PFSK-1 (cell line): ENCODE results near the gene HDAC4.

Experiments
- FOXP2 ChIP-seq: optimal IDR thresholded peaks from 2 replicates; pipeline ENCODE3; 2011; ENCODE audit warnings: borderline replicate concordance, control low read depth, inconsistent platforms; ENCODE audit not compliant: insufficient read depth; ENCODE audit errors: extremely low read length, extremely low read depth
- POLR2AphosphoS5 ChIP-seq: IDR thresholded peaks from 2 replicates; pipeline ENCODE4 v1.6.1; 2012; ENCODE audit warnings: low read depth, mild to moderate bottlenecking, control low read depth, low read length, moderate library complexity
- SIN3A ChIP-seq: IDR thresholded peaks from 2 replicates; pipeline ENCODE4 v1.6.1; 2012; ENCODE audit warnings: mild to moderate bottlenecking, low read length, moderate library complexity, borderline replicate concordance; ENCODE audit not compliant: insufficient read depth
- TAF1 ChIP-seq: IDR thresholded peaks from 2 replicates; pipeline ENCODE4 v1.6.1; 2012; ENCODE audit warnings: low read length, control low read depth, borderline replicate concordance; ENCODE audit not compliant: insufficient read depth
- TF ChIP-seq, protein P1 (sequence below), 2 experiments: IDR thresholded peaks; 2 replicates each; pipeline versions ENCODE4 v1.6.1 to v1.8.0; 2011 to 2012; ENCODE audit warnings: low read depth in 2 of 2, low read length in 2 of 2, control low read depth in 1 of 2, inconsistent platforms in 1 of 2, mild to moderate bottlenecking in 1 of 2, moderate library complexity in 1 of 2; ENCODE audit not compliant: insufficient read depth in 1 of 2

Gene HDAC4

DNA sequence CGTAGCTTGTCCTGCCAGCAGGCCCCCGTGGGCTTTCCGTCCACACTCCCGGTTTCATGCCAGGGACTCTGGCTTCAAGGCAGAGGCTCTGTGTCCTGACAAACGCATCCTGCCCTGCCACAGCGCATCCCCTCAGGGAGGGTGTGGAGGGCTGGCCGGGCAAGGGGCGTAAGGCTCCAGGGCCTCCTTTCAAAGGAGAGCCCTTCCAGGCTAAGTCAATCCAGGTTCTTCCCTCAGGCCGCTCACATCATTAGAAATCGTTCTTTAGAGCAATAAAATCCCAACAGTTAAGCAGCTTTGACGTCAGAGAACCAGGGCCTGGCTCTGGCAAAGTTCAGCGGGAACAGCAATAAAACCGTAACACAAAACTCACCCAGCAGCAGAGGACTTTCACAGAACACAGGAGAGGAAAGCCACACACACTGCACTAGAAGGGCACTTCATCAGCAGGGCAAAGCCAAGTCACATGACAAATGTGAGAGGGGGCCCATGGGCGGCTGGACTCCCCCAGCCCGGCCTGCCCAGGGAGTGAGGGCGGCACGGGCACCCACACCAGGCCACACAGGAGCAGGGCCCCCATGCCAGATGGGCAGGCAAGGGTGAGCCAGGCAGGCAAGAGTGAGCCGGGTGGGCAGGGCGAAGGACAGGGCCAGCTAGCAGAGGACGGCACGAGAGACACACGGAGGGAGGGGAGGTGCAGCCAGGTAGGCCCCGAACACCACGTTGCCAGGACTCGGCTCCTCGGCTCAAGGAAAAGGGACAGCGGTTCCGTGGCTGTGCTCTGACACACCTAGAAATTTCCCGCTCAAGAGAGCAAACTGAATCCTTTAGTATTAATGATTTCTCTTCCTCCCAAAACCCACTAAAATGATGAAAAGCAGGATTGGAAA is 52.0 kb downstream of the HDAC4 start:
- TF ChIP-seq TAF1 (no peak), FOXP2 (no peak), SIN3A (no peak), POLR2AphosphoS5 (no peak)
- TF ChIP-seq, protein P1, sequence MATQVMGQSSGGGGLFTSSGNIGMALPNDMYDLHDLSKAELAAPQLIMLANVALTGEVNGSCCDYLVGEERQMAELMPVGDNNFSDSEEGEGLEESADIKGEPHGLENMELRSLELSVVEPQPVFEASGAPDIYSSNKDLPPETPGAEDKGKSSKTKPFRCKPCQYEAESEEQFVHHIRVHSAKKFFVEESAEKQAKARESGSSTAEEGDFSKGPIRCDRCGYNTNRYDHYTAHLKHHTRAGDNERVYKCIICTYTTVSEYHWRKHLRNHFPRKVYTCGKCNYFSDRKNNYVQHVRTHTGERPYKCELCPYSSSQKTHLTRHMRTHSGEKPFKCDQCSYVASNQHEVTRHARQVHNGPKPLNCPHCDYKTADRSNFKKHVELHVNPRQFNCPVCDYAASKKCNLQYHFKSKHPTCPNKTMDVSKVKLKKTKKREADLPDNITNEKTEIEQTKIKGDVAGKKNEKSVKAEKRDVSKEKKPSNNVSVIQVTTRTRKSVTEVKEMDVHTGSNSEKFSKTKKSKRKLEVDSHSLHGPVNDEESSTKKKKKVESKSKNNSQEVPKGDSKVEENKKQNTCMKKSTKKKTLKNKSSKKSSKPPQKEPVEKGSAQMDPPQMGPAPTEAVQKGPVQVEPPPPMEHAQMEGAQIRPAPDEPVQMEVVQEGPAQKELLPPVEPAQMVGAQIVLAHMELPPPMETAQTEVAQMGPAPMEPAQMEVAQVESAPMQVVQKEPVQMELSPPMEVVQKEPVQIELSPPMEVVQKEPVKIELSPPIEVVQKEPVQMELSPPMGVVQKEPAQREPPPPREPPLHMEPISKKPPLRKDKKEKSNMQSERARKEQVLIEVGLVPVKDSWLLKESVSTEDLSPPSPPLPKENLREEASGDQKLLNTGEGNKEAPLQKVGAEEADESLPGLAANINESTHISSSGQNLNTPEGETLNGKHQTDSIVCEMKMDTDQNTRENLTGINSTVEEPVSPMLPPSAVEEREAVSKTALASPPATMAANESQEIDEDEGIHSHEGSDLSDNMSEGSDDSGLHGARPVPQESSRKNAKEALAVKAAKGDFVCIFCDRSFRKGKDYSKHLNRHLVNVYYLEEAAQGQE (IDR thresholded peaks at IDR 0.05; ENCODE audit: insufficient read depth in 1 of 2, low read depth in 2 of 2, low read length in 2 of 2), result no peak

DNA sequence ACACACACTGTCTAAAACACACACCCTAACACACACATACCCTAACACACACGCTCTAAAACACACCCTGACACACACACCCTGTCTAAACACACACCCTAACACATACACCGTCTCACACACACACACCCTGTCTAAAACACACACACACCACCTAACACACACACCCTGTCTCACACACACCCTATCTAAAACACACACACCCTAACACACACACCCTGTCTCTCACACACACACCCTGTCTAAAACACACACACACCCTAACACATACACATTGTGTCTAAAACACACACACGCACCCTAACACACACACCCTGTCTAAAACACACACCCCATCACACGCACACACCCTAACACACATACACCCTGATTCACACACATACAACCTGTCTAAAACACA is 54.1 kb downstream of the HDAC4 start:
- TF ChIP-seq POLR2AphosphoS5 (no peak), TAF1 (no peak), SIN3A (no peak), FOXP2 (no peak)

DNA sequence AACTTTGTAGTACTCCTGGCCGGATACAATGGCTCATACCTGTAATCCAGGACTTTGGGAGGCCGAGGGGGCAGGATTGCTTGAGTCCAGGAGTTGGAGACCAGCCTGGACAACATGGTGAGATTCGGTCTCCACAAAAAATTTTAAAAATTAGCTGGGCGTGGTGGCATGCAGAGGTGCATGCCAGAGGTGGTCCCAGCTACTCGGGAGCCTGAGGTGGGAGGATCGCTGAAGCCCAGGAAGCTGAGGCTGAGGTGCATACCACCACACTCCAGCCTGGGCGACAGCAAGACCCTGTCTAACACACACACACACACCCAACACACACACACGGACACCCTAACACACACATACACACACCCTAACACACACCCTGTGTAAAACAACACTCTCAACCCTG is 55.6 kb downstream of the HDAC4 start:
- TF ChIP-seq TAF1 (no peak), SIN3A (no peak), FOXP2 (no peak), POLR2AphosphoS5 (no peak)
- TF ChIP-seq, protein P1 (IDR thresholded peaks at IDR 0.05; ENCODE audit: insufficient read depth in 1 of 2, low read depth in 2 of 2, low read length in 2 of 2), result no peak

DNA sequence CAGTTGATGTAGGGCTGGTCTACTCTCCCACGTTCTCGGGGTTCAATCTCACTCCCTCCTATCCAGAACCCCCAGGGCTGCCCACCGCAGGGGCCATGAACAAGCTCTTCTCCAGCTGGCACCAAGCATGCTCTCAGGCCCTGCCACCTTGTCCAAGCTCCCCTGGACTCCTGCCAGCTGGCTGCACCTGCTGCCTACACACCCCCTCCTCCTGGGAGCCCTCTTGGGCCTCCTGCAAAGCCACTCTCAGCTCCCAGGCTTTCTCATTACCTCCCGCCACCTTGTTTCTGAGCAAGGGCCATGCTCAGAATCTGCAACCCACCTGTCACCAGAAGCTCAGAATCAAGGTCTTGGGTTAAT is 56.0 kb downstream of the HDAC4 start:
- no peak for TF ChIP-seq TAF1
- TF ChIP-seq, protein P1 (IDR thresholded peaks at IDR 0.05; ENCODE audit: insufficient read depth in 1 of 2, low read depth in 2 of 2, low read length in 2 of 2), result no peak
- no peak for TF ChIP-seq FOXP2
- TF ChIP-seq POLR2AphosphoS5, result no peak
- no peak for TF ChIP-seq SIN3A

DNA sequence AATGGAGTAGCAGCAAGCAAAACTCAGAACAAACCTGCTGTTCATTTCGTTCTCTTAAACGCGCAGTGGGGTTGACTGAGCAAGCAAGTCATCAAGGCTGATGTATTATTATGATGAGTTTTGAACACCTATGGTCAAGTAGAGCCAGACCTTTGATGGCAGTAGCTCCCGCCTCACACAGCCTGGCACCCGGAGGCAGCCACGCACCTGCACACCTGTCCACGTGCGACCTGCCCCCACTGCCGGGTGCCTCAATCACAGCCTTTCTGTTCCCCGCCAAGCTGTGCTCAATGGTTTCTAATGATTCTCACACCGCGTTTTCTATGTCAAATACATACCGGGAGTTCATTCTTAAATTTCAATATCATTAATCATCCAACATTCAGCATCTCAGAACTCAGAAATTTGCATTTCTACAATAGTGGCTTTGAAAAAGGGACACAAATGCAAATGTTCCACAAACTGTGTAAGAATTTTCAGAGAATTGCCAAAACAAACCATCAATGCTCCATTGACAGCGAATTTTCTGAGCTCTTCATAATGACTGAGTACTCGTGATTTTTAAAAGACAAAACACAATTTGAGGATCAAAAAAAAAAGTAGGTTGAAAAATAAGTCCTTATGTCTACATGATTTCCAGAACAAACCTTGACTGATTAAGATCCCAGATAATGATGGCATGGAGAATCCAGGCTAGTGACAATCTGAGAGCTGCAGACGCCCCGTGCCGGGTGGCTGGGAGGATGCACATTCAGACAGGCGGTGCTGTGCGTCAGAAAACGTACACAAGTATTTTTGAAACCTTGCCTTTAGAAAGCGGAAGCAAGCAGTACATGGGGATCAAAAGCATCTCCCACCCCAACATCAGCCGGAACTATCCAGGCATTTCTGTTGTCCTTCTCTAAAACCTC is 56.6 kb downstream of the HDAC4 start:
- TF ChIP-seq SIN3A (no peak), FOXP2 (no peak), POLR2AphosphoS5 (no peak), TAF1 (no peak)
- TF ChIP-seq, protein P1 (IDR thresholded peaks at IDR 0.05; ENCODE audit: insufficient read depth in 1 of 2, low read depth in 2 of 2, low read length in 2 of 2), result no peak
